CD14-positive monocyte (primary cell): ENCODE measurements around the gene C19orf85. TPM values are rescaled to one million over a fixed set of nuclear protein-coding genes. Genes with fewer than 3 reads are reported as not detected.

ENCODE experiments used
- DNase-seq, 3 donors: peaks; one replicate each; pipeline ENCODE4 v3.0.0-alpha.2; 2011 to 2022
- H2AFZ ChIP-seq: 2 replicates; pipeline ENCODE4 v1.6.0; 2012; ENCODE audit warnings: mild to moderate bottlenecking, low read depth, low read length, inconsistent platforms; ENCODE audit not compliant: insufficient read depth, poor library complexity, severe bottlenecking
- H3K27ac ChIP-seq, 2 donors: 1 replicate in 1 of 2; 2 replicates in 1 of 2; pipeline ENCODE4 v1.5.1; 2012 to 2013; ENCODE audit warnings: low read length in 2 of 2, control low read depth in 1 of 2, inconsistent platforms in 1 of 2, low read depth in 1 of 2, mild to moderate bottlenecking in 1 of 2
- H3K27me3 ChIP-seq, 2 donors: one replicate each; pipeline versions ENCODE4 v1.6.0 to v1.6.1; 2011 to 2013; ENCODE audit warnings: low read length in 2 of 2; ENCODE audit not compliant: control insufficient read depth in 2 of 2, insufficient read depth in 2 of 2
- H3K36me3 ChIP-seq, 2 donors: replicated peaks in 1 of 2; 1 replicate in 1 of 2; 2 replicates in 1 of 2; pipeline versions ENCODE4 v1.5.1 to v1.6.1; 2012 to 2013; ENCODE audit warnings: low read length in 2 of 2, control low read depth in 1 of 2, inconsistent platforms in 1 of 2, mild to moderate bottlenecking in 1 of 2; ENCODE audit not compliant: insufficient read depth in 2 of 2, control insufficient read depth in 1 of 2
- H3K4me1 ChIP-seq, 2 donors: 1 replicate in 1 of 2; 2 replicates in 1 of 2; pipeline versions ENCODE4 v1.5.1 to v1.6.1; 2012 to 2013; ENCODE audit warnings: low read length in 2 of 2, control low read depth in 1 of 2, inconsistent platforms in 1 of 2, mild to moderate bottlenecking in 1 of 2, moderate library complexity in 1 of 2; ENCODE audit not compliant: insufficient read depth in 2 of 2, control insufficient read depth in 1 of 2
- H3K4me2 ChIP-seq: replicated peaks from 2 replicates; pipeline ENCODE3; 2012; ENCODE audit warnings: low read length, moderate library complexity, mild to moderate bottlenecking; ENCODE audit not compliant: poor library complexity, severe bottlenecking; ENCODE audit errors: extremely low read depth
- H3K4me3 ChIP-seq, 3 experiments: fragments of 200-600 bp in 1 of 3; sonication (generic) in 1 of 3; replicated peaks in 1 of 3; 1 replicate in 2 of 3; 2 replicates in 1 of 3; pipeline ENCODE4 v1.5.1; 2011 to 2013; ENCODE audit warnings: low read length in 3 of 3, mild to moderate bottlenecking in 3 of 3, control low read depth in 2 of 3, low read depth in 2 of 3, inconsistent platforms in 1 of 3, moderate library complexity in 1 of 3
- H3K79me2 ChIP-seq: 2 replicates; pipeline ENCODE4 v1.6.0; 2012; ENCODE audit warnings: mild to moderate bottlenecking, control low read depth, inconsistent platforms, low read length, moderate library complexity; ENCODE audit not compliant: insufficient read depth
- H3K9ac ChIP-seq: 2 replicates; pipeline ENCODE4 v1.6.0; 2017; ENCODE audit warnings: low read length, mild to moderate bottlenecking; ENCODE audit not compliant: insufficient read depth, poor library complexity, severe bottlenecking
- H3K9me3 ChIP-seq, 2 donors: replicated peaks in 1 of 2; 1 replicate in 1 of 2; 2 replicates in 1 of 2; pipeline versions ENCODE4 v1.5.1 to v1.6.1; 2012 to 2013; ENCODE audit warnings: low read length in 2 of 2, control low read depth in 1 of 2; ENCODE audit not compliant: control insufficient read depth in 1 of 2, insufficient read depth in 1 of 2
- H4K20me1 ChIP-seq: 2 replicates; pipeline ENCODE4 v1.6.0; 2012; ENCODE audit warnings: mild to moderate bottlenecking, low read length, control low read depth, moderate library complexity; ENCODE audit not compliant: insufficient read depth
- H3K27ac Mint-ChIP-seq, 7 donors: one replicate each; pipeline ENCODE4 v1.8.0; 2020; ENCODE audit warnings: mild to moderate bottlenecking in 7 of 7, mixed read lengths in 7 of 7, moderate library complexity in 6 of 7, inconsistent platforms in 2 of 7
- H3K27me3 Mint-ChIP-seq, 3 donors: one replicate each; pipeline ENCODE4 v1.8.0; 2021 to 2022; ENCODE audit warnings: low read depth in 3 of 3, mild to moderate bottlenecking in 3 of 3, mixed read lengths in 3 of 3, moderate library complexity in 3 of 3, inconsistent platforms in 1 of 3
- H3K36me3 Mint-ChIP-seq, 2 donors: one replicate each; pipeline ENCODE4 v1.8.0; 2020; ENCODE audit warnings: mixed read lengths in 2 of 2, inconsistent platforms in 1 of 2, mild to moderate bottlenecking in 1 of 2
- H3K4me1 Mint-ChIP-seq: one replicate; pipeline ENCODE4 v1.8.0; 2020; ENCODE audit warnings: mild to moderate bottlenecking, mixed read lengths
- H3K4me3 Mint-ChIP-seq, 2 donors: one replicate each; pipeline ENCODE4 v1.8.0; 2020; ENCODE audit warnings: mild to moderate bottlenecking in 2 of 2, mixed read lengths in 2 of 2, moderate library complexity in 1 of 2
- H3K9me3 Mint-ChIP-seq, 7 donors: one replicate each; pipeline ENCODE4 v1.8.0; 2020 to 2022; ENCODE audit warnings: mixed read lengths in 7 of 7, mild to moderate bottlenecking in 6 of 7, moderate library complexity in 6 of 7, inconsistent platforms in 2 of 7
- CTCF ChIP-seq: fragments of 200-600 bp; IDR thresholded peaks from one replicate; pipeline ENCODE4 v1.8.0; 2022; ENCODE audit warnings: antibody characterized with exemption, mild to moderate bottlenecking
- WGBS: methylation state at CpG from one replicate; pipeline ENCODE4 v1.1.5; 2013; ENCODE audit warnings: missing lambda C conversion rate; ENCODE audit not compliant: insufficient coverage; 5-methylcytosine and 5-hydroxymethylcytosine counted together
- intact Hi-C, 2 donors: fragments of 100-400 bp; cut with micrococcal nuclease; formaldehyde crosslinking; loops; one replicate each; pipeline versions ENCODE4 v1.15.0 to v1.15.1; 2023
- polyA plus RNA-seq, 3 donors: library from polyadenylated mRNA; depleted of rRNA in 1 of 3; unstranded in 2 of 3; stranded (reverse) in 1 of 3; fragments of 300-500 nt in 2 of 3; fragments of >200 nt in 1 of 3; fragmentation: Illumina TruSeq in 2 of 3; gene quantifications; 1 replicate in 2 of 3; 2 replicates in 1 of 3; pipeline ENCODE4 v1.2.3, GENCODE V29; 2012 to 2021

The C19orf85 gene
- polyA plus RNA-seq, 3 donors: not detected

GRCh38 chr19:55504981-55505380 lies 40.4 kb upstream of the C19orf85 start:
- Histone ChIP-seq H4K20me1 (no peaks in the 10 kb centered on the region), H3K4me2 (no peak overlapping the region), H3K79me2 (no peaks in the 10 kb centered on the region), H3K27me3 (peaks cover 0 to 3% of the 10 kb centered on the region in 2 donors), H2AFZ (no peak overlapping the region), H3K4me3 (no peak overlapping the region), H3K9ac (no peak overlapping the region), H3K4me1 (peaks cover 5 to 11% of the 10 kb centered on the region in 2 donors), H3K27ac (no peak overlapping the region), H3K9me3 (no peaks in the 10 kb centered on the region), H3K36me3 (no peaks in the 10 kb centered on the region)
- TF ChIP-seq CTCF: no peak
- Mint-ChIP-seq H3K27me3 (peaks cover 3 to 16% (median 11%) of the 10 kb centered on the region in 3 donors), H3K27ac (no peak overlapping the region), H3K9me3 (peaks cover 0 to 16% (median 9%) of the 10 kb centered on the region in 7 donors), H3K4me3 (no peak overlapping the region), H3K36me3 (peaks cover 0 to 2% of the 10 kb centered on the region in 2 donors), H3K4me1 (peaks cover 9% of the 10 kb centered on the region)
- intact Hi-C loops: loop anchor here (5.0 kb wide), 2 partner anchors 38 to 363 kb away; no protein-coding TSS in a partner anchor
- DNase-seq: no peak
- WGBS: 86% methylated on average over 6 of the region's 11 CpGs

- H3K4me1 Mint-ChIP-seq: peaks cover 9% of the 10 kb centered on the region
- peak overlapping the region; percentile 84 for H3K4me2 ChIP-seq
- H2AFZ ChIP-seq: peak overlapping the region; percentile 88
- H3K9me3 Mint-ChIP-seq: peaks cover 0 to 16% (median 9%) of the 10 kb centered on the region in 7 donors
- DNase-seq: no peak
- peak; percentile 76 for TF ChIP-seq CTCF
- H3K36me3 ChIP-seq: no peaks in the 10 kb centered on the region
- H3K79me2 ChIP-seq: no peaks in the 10 kb centered on the region
- H3K27ac ChIP-seq: no peak overlapping the region
- H3K27ac Mint-ChIP-seq: peak overlapping the region in 2 of 7 donors; percentile 47 to 68
- whole genome bisulfite sequencing: 16% methylated on average over 6 of the region's 13 CpGs
- peaks cover 5 to 14% (median 11%) of the 10 kb centered on the region in 3 donors for H3K27me3 Mint-ChIP-seq
- H3K9ac ChIP-seq: no peak overlapping the region
- H3K4me1 ChIP-seq: peaks cover 5 to 11% of the 10 kb centered on the region in 2 donors
- intact Hi-C loops: loop anchor here (5.0 kb wide), 2 partner anchors 37 to 362 kb away; no protein-coding TSS in a partner anchor
- peak overlapping the region in 2 of 3 experiments; percentile 51 to 77 for H3K4me3 ChIP-seq
- no peaks in the 10 kb centered on the region for H3K9me3 ChIP-seq
- H4K20me1 ChIP-seq: no peaks in the 10 kb centered on the region
- peaks cover 0 to 2% of the 10 kb centered on the region in 2 donors for H3K36me3 Mint-ChIP-seq
- H3K4me3 Mint-ChIP-seq: peak overlapping the region in 1 of 2 donors; percentile 90
- H3K27me3 ChIP-seq: peaks cover 0 to 3% of the 10 kb centered on the region in 2 donors
Measured at GRCh38 chr19:55504252-55504603, 39.7 kb upstream of the C19orf85 start.
